K562 (cell line): ENCODE measurements around the gene SUB1. TPM values are rescaled to one million over a fixed set of nuclear protein-coding genes. Genes with fewer than 3 reads are reported as not detected.

Experiments
- ATAC-seq: fragments of 200-7000 bp; cut with Tn5 transposase; 3 replicates; pipeline ENCODE4 v1.9.1; 2020; ENCODE audit warnings: moderate library complexity
- BruUV-seq: library from RNA; stranded (reverse); fragments of 400-500 nt; replicated peaks from 2 replicates; lab custom pipeline; 2021; lab: Mats Ljungman, UMichigan
- CTCF ChIA-PET: fragments of 300-600 bp; formaldehyde crosslinking; extraction: SDS; loops from one replicate; lab custom pipeline; 2021; ENCODE audit warnings: low intra/inter-chr PET ratio; lab: Yijun Ruan, JAX
- POLR2A ChIA-PET: fragments of 300-600, 350-650 bp; sonication (Branson Sonifier 250); formaldehyde crosslinking; extraction: SDS; loops from one replicate; lab custom pipeline; 2021; ENCODE audit warnings: antibody characterized with exemption, inconsistent platforms; lab: Yijun Ruan, JAX
- DNase-seq, 4 experiments: peaks; one replicate each; pipeline versions ENCODE4 v3.0.0 to v3.0.0-alpha.2; 2011 to 2018; ENCODE audit warnings: low spot score in 3 of 4, mixed read lengths in 3 of 4; ENCODE audit errors: extremely low read depth in 1 of 4
- FAIRE-seq: peaks from 2 replicates; lab custom pipeline; 2011; peaks lifted over from hg19 to GRCh38; lab: Jason Lieb, UNC
- H2AFZ ChIP-seq: 2 replicates; pipeline ENCODE4 v1.6.0; 2011; ENCODE audit warnings: low read depth, low read length, control low read depth, inconsistent platforms
- H3K27ac ChIP-seq: fragments of 200-600 bp; 3 replicates; pipeline ENCODE4 v1.8.0; 2011; ENCODE audit warnings: low read depth, mild to moderate bottlenecking, control low read depth, inconsistent platforms, low read length, moderate library complexity, mixed read lengths; ENCODE audit errors: extremely low read depth
- H3K27me3 ChIP-seq, 2 experiments: fragments of 300-600 bp in 1 of 2; 2 replicates in 1 of 2; 3 replicates in 1 of 2; pipeline versions ENCODE4 v1.6.0 to v1.8.0; 2011; ENCODE audit warnings: inconsistent platforms in 2 of 2, low read length in 2 of 2, mild to moderate bottlenecking in 1 of 2, mixed read lengths in 1 of 2, moderate library complexity in 1 of 2; ENCODE audit not compliant: control insufficient read depth in 2 of 2, insufficient read depth in 2 of 2
- H3K36me3 ChIP-seq: fragments of 300-600 bp; 3 replicates; pipeline ENCODE4 v1.8.0; 2011; ENCODE audit warnings: mild to moderate bottlenecking, low read length, inconsistent platforms; ENCODE audit not compliant: control insufficient read depth, insufficient read depth
- H3K4me1 ChIP-seq, 2 experiments: fragments of 200-600 bp in 1 of 2; replicated peaks in 1 of 2; 2 replicates in 1 of 2; 3 replicates in 1 of 2; pipeline versions ENCODE4 v1.5.1 to v1.8.0; 2011; ENCODE audit warnings: inconsistent platforms in 2 of 2, low read length in 2 of 2, mild to moderate bottlenecking in 1 of 2, mixed read lengths in 1 of 2, moderate library complexity in 1 of 2; ENCODE audit not compliant: control insufficient read depth in 2 of 2, insufficient read depth in 2 of 2
- H3K4me2 ChIP-seq: 2 replicates; pipeline ENCODE4 v1.6.1; 2011; ENCODE audit warnings: low read length, control low read depth, inconsistent platforms, mixed read lengths; ENCODE audit not compliant: insufficient read depth
- H3K4me3 ChIP-seq: fragments of 200-600 bp; sonication (generic), shearing (Covaris generic); 2 replicates; pipeline ENCODE4 v1.5.1; 2016; ENCODE audit warnings: control low read depth, inconsistent platforms
- H3K79me2 ChIP-seq: fragments of 200-600 bp; 3 replicates; pipeline ENCODE4 v1.8.0; 2011; ENCODE audit warnings: low read length, inconsistent platforms; ENCODE audit not compliant: control insufficient read depth, insufficient read depth
- H3K9ac ChIP-seq, 2 experiments: 2 replicates each; pipeline versions ENCODE4 v1.6.0 to v1.6.1; 2011; ENCODE audit warnings: low read depth in 2 of 2, low read length in 2 of 2, control low read depth in 1 of 2, inconsistent platforms in 1 of 2, mild to moderate bottlenecking in 1 of 2, mixed read lengths in 1 of 2; ENCODE audit not compliant: insufficient read depth in 1 of 2
- H3K9me1 ChIP-seq: one replicate; pipeline ENCODE4 v1.6.0; 2011; ENCODE audit warnings: inconsistent platforms, mild to moderate bottlenecking, low read length, moderate library complexity; ENCODE audit not compliant: control insufficient read depth, insufficient read depth
- H3K9me3 ChIP-seq: replicated peaks from 2 replicates; pipeline ENCODE4 v1.5.1; 2011; ENCODE audit warnings: low read depth, low read length, inconsistent platforms; ENCODE audit not compliant: control insufficient read depth, insufficient read depth
- H4K20me1 ChIP-seq: replicated peaks from 2 replicates; pipeline ENCODE4 v1.6.1; 2011; ENCODE audit warnings: low read length, inconsistent platforms, mixed read lengths; ENCODE audit not compliant: control insufficient read depth, insufficient read depth
- CCAR2 ChIP-seq: fragments of 200-400 bp; formaldehyde crosslinking; IDR thresholded peaks from 2 replicates; pipeline ENCODE4 v1.6.1; 2017; ENCODE audit warnings: mild to moderate bottlenecking, low read depth, low read length
- FOXJ3 ChIP-seq: sonication (generic); formaldehyde crosslinking; IDR thresholded peaks from 2 replicates; pipeline ENCODE4 v1.4.0; 2020; ENCODE audit warnings: mild to moderate bottlenecking, missing genetic modification reagents
- KLF6 ChIP-seq: fragments of 250-450 bp; sonication (Bioruptor Pico); IDR thresholded peaks from 2 replicates; pipeline ENCODE4 v1.4.0; 2020; ENCODE audit warnings: mild to moderate bottlenecking, moderate library complexity, borderline replicate concordance
- NFE2L1 ChIP-seq: fragments of 450-650 bp; IDR thresholded peaks from 2 replicates; pipeline ENCODE4 v1.6.1; 2016; ENCODE audit warnings: missing genetic modification characterization, low read depth, mild to moderate bottlenecking, missing compliant biosample characterization, moderate library complexity, borderline replicate concordance
- NR2C1 ChIP-seq, 2 experiments: fragments of 450-650 bp; IDR thresholded peaks; 2 replicates each; pipeline ENCODE4 v1.6.1; 2017; ENCODE audit warnings: mild to moderate bottlenecking in 2 of 2, antibody characterized with exemption in 1 of 2, inconsistent platforms in 1 of 2, missing compliant biosample characterization in 1 of 2, missing genetic modification characterization in 1 of 2
- POU5F1 ChIP-seq: fragments of 150-350 bp; IDR thresholded peaks from 2 replicates; pipeline ENCODE4 v1.6.1; 2014; ENCODE audit warnings: borderline replicate concordance, low read length, low read depth, mild to moderate bottlenecking; ENCODE audit not compliant: partially characterized antibody
- SIN3A ChIP-seq, 2 experiments: fragments of 150-350 bp in 1 of 2; IDR thresholded peaks; 2 replicates each; pipeline ENCODE4 v1.6.1; 2011 to 2016; ENCODE audit warnings: borderline replicate concordance in 2 of 2, low read depth in 2 of 2, low read length in 2 of 2, mild to moderate bottlenecking in 2 of 2, moderate library complexity in 2 of 2; ENCODE audit not compliant: control insufficient read depth in 1 of 2
- SMARCB1 ChIP-seq: IDR thresholded peaks from 2 replicates; pipeline ENCODE4 v1.6.1; 2011; ENCODE audit warnings: improper control_type of control experiment, low read depth; ENCODE audit not compliant: insufficient read length
- STAG1 ChIP-seq: sonication (generic); formaldehyde crosslinking; IDR thresholded peaks from 2 replicates; pipeline ENCODE4 v1.5.0; 2020; ENCODE audit warnings: missing genetic modification reagents, borderline replicate concordance
- TBL1XR1 ChIP-seq, 2 experiments: IDR thresholded peaks; 2 replicates each; pipeline ENCODE4 v1.6.1; 2012; ENCODE audit warnings: improper control_type of control experiment in 2 of 2, low read length in 2 of 2, mild to moderate bottlenecking in 1 of 2
- ZBTB8A ChIP-seq: fragments of 450-650 bp; IDR thresholded peaks from 2 replicates; pipeline ENCODE4 v1.6.1; 2018; ENCODE audit warnings: mild to moderate bottlenecking, moderate library complexity; ENCODE audit not compliant: partially characterized antibody
- ZFP36 ChIP-seq: fragments of 150-350 bp; IDR thresholded peaks from 2 replicates; pipeline ENCODE4 v1.6.1; 2018; ENCODE audit warnings: low read length, low read depth; ENCODE audit not compliant: partially characterized antibody
- ZNF175 ChIP-seq: fragments of 200-800 bp; sonication (Bioruptor generic); IDR thresholded peaks from 2 replicates; pipeline ENCODE4 v1.6.1; 2016; ENCODE audit warnings: low read depth, mild to moderate bottlenecking, missing genetic modification characterization, missing compliant biosample characterization
- WGBS: fragments of 100-300 bp; shearing (Covaris generic); methylation state at CpG from one replicate; pipeline ENCODE4 v1.1.6; 2016; ENCODE audit warnings: low coverage, mixed read lengths; ENCODE audit not compliant: insufficient coverage; ENCODE audit errors: missing lambda C conversion rate; 5-methylcytosine and 5-hydroxymethylcytosine counted together
- in situ Hi-C: fragments of 300-500 bp; cut with MboI; formaldehyde crosslinking; loops from 4 replicates; pipeline ENCODE4 v1.15.0; 2018; ENCODE audit warnings: inconsistent platforms, mixed read lengths
- intact Hi-C: fragments of 100-400 bp; cut with micrococcal nuclease; formaldehyde crosslinking; loops from 2 replicates; pipeline ENCODE4 v1.14.2; 2022
- polyA plus RNA-seq, 8 experiments: library from polyadenylated mRNA; depleted of rRNA in 4 of 8; stranded (reverse) in 5 of 8; unstranded in 3 of 8; fragments of >200 nt; fragmentation: Nextera tagmentation in 2 of 8; fragmentation: Illumina TruSeq in 1 of 8; extraction: Ambion mirVana in 2 of 8; extraction: Trizol in 1 of 8; gene quantifications; 2 replicates each; pipeline versions ENCODE4 v1.2.1 to v1.2.3, GENCODE V29; 2011 to 2014; ENCODE audit warnings: inconsistent platforms in 1 of 8, missing spikeins in 1 of 8
- total RNA-seq, 7 experiments: library from RNA; depleted of rRNA in 6 of 7; stranded (reverse); fragments of >200 nt in 6 of 7; fragmentation: Illumina TruSeq in 2 of 7; extraction: Trizol in 2 of 7; gene quantifications; 2 replicates each; pipeline versions ENCODE4 v1.2.1 to v1.2.3, GENCODE V29; 2011 to 2021; ENCODE audit warnings: low replicate concordance in 1 of 7
- TF ChIP-seq, protein P1 (sequence below): sonication (generic); formaldehyde crosslinking; IDR thresholded peaks from 2 replicates; pipeline ENCODE4 v1.8.0; 2022; ENCODE audit warnings: mild to moderate bottlenecking, low read depth, missing genetic modification reagents
- TF ChIP-seq, protein P2 (sequence below): fragments of 250-450 bp; sonication (Bioruptor Pico); IDR thresholded peaks from 2 replicates; pipeline ENCODE4 v1.4.0; 2020; ENCODE audit warnings: mild to moderate bottlenecking
- TF ChIP-seq, protein P3 (sequence below), 2 experiments: fragments of 250-450 bp in 1 of 2; fragments of 450-650 bp in 1 of 2; sonication (Bioruptor Pico) in 1 of 2; IDR thresholded peaks; 2 replicates each; pipeline versions ENCODE4 v1.6.1 to v1.8.0; 2016 to 2021; ENCODE audit warnings: mild to moderate bottlenecking in 2 of 2, moderate library complexity in 2 of 2, missing compliant biosample characterization in 1 of 2, missing genetic modification characterization in 1 of 2
- TF ChIP-seq, protein P4 (sequence below): fragments of 450-650 bp; formaldehyde crosslinking; IDR thresholded peaks from 2 replicates; pipeline ENCODE4 v1.4.0; 2020; ENCODE audit warnings: mild to moderate bottlenecking, moderate library complexity

The SUB1 gene
- total and polyA plus RNA-seq, 9 of the 15 experiments (the other 6 are each of a cell fraction or from before 2014, with no cell fraction given), result 336 to 1,031 (median 700) TPM

DNA sequence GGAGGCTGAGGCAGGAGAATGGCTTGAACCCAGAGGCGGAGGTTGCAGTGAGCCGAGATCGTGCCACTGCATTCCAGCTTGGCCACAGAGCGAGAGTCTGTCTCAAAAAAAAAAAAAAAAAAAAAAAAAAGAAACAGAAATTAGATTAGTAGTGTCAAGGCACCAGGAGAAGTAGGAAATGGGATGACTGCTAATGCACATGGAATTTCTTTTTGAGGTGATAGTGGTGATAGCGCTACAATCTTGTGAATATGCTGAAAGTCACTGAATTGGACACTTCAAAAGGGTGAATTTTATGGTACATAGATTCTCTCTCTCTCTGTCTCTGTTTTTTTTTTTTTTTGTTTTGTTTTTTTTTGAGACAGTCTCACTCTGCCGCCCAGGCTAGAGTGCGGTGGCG lies 42.1 kb upstream of the SUB1 start:
- H3K9me3 ChIP-seq, result no peaks in the 10 kb centered on the region
- DNase-seq (no peak), FAIRE-seq (no peak), ATAC-seq (no peak)
- in situ Hi-C loops (no loop called here), intact Hi-C loops (no loop called here)
- H4K20me1 ChIP-seq, result no peaks in the 10 kb centered on the region
- WGBS, result 85% methylated on average over 8 of the region's 8 CpGs
- no peaks in the 10 kb centered on the region for H3K9me1 ChIP-seq
- H3K4me1 ChIP-seq, result peaks cover 0 to 6% of the 10 kb centered on the region in 2 experiments; a peak in 3 of 5 replicates
- POLR2A ChIA-PET, result interaction anchor here (0.6 kb wide), 1 partner anchor 9 kb away, joined by 3 read pairs; no protein-coding TSS in a partner anchor
- H3K27me3 ChIP-seq, result 0 out of 5 replicates have a peak, but pooled peaks cover 0 to 4% of the 10 kb centered on the region in 2 experiments
- H3K4me3 ChIP-seq, result no peak overlapping the region
- no peak overlapping the region for H2AFZ ChIP-seq
- CTCF ChIA-PET, result no interaction called here
- H3K9ac ChIP-seq, result no peak overlapping the region
- H3K79me2 ChIP-seq, result no peaks in the 10 kb centered on the region
- H3K27ac ChIP-seq, result no peak overlapping the region
- no peaks in the 10 kb centered on the region for H3K36me3 ChIP-seq
- no TSS peak for BruUV-seq
- no peak overlapping the region for H3K4me2 ChIP-seq
- TF ChIP-seq CCAR2 (no peak), KLF6 (CRISPR knock-in tag) (no peak), STAG1 (CRISPR knock-in tag) (no peak), SIN3A (IDR thresholded peaks at IDR 0.05; ENCODE audit: borderline replicate concordance in 2 of 2, control insufficient read depth in 1 of 2, low read depth in 2 of 2, low read length in 2 of 2) (no peak), ZNF175 (no peak), NFE2L1 (tag) (no peak), TBL1XR1 (IDR thresholded peaks at IDR 0.05; ENCODE audit: low read length in 2 of 2) (no peak), ZFP36 (no peak), NR2C1 (IDR thresholded peaks at IDR 0.05) (no peak), NR2C1 (tag; IDR thresholded peaks at IDR 0.05) (no peak), FOXJ3 (no peak), SMARCB1 (no peak), ZBTB8A (no peak), POU5F1 (no peak)
- TF ChIP-seq, protein P1, sequence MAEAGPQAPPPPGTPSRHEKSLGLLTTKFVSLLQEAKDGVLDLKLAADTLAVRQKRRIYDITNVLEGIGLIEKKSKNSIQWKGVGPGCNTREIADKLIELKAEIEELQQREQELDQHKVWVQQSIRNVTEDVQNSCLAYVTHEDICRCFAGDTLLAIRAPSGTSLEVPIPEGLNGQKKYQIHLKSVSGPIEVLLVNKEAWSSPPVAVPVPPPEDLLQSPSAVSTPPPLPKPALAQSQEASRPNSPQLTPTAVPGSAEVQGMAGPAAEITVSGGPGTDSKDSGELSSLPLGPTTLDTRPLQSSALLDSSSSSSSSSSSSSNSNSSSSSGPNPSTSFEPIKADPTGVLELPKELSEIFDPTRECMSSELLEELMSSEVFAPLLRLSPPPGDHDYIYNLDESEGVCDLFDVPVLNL (CRISPR knock-in tag), result no peak
- TF ChIP-seq, protein P2, sequence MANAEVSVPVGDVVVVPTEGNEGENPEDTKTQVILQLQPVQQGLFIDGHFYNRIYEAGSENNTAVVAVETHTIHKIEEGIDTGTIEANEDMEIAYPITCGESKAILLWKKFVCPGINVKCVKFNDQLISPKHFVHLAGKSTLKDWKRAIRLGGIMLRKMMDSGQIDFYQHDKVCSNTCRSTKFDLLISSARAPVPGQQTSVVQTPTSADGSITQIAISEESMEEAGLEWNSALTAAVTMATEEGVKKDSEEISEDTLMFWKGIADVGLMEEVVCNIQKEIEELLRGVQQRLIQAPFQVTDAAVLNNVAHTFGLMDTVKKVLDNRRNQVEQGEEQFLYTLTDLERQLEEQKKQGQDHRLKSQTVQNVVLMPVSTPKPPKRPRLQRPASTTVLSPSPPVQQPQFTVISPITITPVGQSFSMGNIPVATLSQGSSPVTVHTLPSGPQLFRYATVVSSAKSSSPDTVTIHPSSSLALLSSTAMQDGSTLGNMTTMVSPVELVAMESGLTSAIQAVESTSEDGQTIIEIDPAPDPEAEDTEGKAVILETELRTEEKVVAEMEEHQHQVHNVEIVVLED, result no peak
- TF ChIP-seq, protein P3, sequence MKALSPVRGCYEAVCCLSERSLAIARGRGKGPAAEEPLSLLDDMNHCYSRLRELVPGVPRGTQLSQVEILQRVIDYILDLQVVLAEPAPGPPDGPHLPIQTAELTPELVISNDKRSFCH (CRISPR knock-in tag; IDR thresholded peaks at IDR 0.05), result no peak
- TF ChIP-seq, protein P3 (tag; IDR thresholded peaks at IDR 0.05), result no peak
- TF ChIP-seq, protein P4, sequence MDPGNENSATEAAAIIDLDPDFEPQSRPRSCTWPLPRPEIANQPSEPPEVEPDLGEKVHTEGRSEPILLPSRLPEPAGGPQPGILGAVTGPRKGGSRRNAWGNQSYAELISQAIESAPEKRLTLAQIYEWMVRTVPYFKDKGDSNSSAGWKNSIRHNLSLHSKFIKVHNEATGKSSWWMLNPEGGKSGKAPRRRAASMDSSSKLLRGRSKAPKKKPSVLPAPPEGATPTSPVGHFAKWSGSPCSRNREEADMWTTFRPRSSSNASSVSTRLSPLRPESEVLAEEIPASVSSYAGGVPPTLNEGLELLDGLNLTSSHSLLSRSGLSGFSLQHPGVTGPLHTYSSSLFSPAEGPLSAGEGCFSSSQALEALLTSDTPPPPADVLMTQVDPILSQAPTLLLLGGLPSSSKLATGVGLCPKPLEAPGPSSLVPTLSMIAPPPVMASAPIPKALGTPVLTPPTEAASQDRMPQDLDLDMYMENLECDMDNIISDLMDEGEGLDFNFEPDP, result no peak
